Endothelial cell of hepatic sinusoid (primary cell): ENCODE results near the gene SULT2B1.

Source experiments
- in situ Hi-C: cut with HindIII; loops from 2 replicates; pipeline ENCODE4 v1.10.0; 2017; ENCODE audit warnings: low sequenced_read_pairs

The SULT2B1 gene

GRCh38 chr19:48618278-48618915 is 66.4 kb downstream of the SULT2B1 start:
- in situ Hi-C loops, result no loop called here

DNA sequence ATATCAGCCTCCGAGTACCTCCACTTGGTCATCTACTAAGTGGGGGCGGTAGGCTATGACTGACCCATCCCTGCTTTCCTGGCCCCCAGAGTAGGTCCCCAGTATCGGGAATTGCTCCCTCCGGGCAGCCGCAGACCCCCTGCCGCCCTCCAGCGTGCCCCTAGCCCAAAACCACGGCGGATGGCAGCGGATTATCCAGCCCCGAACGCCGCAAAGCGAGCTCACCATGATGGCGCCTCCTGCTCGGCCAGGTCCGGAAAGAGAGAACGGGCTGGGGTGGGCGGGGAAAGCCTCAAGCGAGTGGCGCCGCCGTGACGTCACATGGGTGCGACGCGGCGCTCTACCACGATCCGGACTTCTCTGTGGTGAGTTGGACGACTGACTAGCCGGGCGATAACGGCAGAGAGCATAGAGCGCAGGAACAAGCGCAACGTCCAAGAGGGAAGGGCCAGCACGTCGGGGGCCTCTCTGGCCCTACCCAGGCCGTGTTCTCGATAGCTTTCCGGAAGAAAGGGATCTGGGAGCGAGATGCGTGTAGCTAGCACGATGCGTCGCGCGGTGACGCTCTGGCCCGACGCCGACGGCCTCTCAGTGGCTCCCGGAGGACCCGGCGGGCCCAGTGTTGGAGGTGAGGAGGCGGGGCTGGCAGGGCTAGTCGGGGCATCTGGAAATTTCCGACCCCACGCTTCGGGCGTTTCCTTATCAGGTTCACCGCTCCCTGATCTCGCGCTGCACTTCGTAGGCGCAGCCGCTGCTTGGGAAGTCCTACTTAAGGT is 67.1 kb downstream of the SULT2B1 start, which contains the start of the genes RPL18 and SPHK2:
Gene RPL18 (minus strand): TSS at position 263 of the 776 bp plus-strand sequence. CDS start 35 bp downstream, at position 228.
Gene SPHK2 (plus strand): TSS at position 591 of the 776 bp plus-strand sequence. CDS start 1,009 bp downstream, outside the sequence.
- in situ Hi-C loops, result no loop called here

DNA sequence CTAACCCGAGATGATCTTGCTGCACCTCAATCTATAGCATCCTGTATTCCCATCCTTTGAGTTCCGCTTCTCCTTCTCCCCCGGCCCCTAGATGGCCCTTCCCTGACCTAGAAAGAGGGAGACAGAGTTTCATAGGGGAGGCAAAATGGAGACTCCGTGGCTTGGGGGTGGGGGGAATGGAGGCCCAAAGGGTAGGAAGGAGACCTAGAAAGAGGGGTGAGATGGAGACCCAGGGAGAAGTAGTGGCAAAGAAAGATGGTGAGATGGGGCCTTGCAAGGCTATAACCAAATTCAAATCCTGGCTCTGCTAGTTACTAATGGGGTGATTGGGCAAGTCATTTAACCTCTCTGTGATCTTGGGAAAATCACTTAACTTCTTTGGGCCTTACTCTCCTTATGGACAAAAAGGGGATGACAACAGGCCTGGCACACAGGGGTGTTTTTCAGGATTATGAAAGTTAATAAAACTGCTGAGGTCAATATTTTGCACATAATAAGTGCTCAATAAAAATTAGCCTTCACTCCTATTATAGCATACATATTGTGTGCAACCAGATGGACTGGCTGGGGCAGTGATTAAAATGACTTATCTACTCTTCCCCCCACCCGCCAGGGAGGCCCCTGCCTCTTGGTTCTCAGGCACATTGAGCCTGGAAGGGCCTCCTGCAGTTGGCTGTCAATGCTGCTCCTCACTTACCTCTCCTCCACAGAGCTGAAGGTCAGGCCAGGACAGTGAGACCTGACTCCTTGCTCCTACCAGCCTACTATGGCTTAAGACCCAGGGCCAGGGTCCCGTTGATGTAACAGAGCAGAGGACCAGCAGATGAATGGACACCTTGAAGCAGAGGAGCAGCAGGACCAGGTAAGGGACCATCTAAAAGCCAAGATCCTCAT is 68.0 kb downstream of the SULT2B1 start:
- in situ Hi-C loops, result no loop called here

DNA sequence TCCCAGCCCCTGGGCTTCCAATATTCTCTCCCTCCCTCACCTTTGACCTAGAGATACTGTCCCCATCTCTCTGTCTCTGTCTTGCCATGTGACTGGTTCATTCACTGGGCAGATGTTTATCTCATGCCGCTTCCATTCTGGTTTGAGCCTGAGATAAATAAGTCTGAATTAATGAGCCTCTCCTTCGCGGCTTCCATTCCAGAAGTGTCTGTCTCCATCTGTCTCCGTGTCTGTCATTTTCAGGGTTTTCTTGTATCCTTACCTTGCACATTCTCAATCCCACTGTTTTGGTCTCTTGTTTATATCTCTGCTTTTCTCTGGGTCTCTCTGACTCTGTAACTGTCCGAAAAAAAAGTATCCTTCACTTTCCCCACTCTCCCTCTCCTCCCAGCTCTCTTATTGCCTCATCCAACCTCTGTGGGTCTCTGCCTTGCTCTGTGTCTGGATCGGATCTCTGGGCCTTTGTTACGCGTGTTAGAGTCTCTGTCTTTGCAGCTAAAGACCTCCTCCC is 71.6 kb downstream of the SULT2B1 start:
- in situ Hi-C loops, result no loop called here

GRCh38 chr19:48624067-48624594 is 72.2 kb downstream of the SULT2B1 start:
- in situ Hi-C loops, result no loop called here

DNA sequence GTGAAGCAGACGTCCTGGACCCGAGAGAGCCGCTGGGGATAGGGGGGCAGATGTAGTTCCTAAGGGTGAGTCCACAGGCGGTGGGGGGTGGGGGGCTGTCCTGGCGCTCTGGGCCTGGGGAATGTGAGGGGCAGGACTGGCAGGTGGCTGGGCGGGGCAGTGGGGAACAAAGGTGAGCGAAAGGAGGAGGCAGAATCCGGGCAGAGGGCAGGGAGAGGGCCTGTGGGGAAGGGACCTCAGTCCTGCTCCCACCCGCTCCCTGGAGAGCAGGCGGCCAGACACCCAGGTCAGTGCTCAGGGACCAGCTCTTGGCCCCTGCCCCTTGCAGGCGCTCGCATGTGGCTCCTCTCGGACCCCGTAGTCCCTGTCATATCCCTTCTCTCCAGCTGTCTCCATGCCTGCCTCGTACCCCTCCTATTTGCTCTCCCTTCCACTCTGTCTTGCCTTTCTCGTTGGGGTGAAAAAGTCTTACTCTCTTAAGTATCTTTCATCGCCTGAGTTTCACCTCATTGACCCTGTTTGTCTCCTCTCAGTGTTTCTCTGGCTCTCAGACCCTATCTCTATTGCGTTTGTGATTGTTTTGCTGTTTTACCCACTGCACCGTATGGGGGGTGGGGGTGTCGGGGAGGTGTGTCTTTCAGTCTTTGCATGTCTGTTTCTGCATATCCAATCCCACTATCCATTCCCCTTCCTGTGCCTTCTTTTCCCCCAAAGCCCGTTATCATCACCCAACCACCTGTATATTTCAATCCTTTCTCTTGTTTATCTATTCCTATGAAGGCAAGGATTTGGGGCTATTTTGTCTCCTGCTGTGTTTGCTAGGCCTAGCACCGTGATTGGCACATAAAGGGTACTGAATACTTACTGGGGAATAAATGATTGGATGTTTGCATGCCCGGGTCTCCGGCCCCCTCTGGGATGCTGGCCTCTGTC is 73.1 kb downstream of the SULT2B1 start:
- in situ Hi-C loops, result loop anchor here (25.0 kb wide), 1 partner anchor 337 kb away; the partner anchor contains the start of genes BAX and FTL

GRCh38 chr19:48625891-48626327 is 73.9 kb downstream of the SULT2B1 start:
- in situ Hi-C loops, result loop anchor here (25.0 kb wide), 1 partner anchor 336 kb away; the partner anchor contains the start of genes BAX and FTL

GRCh38 chr19:48627201-48627864 is 75.4 kb downstream of the SULT2B1 start:
- in situ Hi-C loops, result loop anchor here (25.0 kb wide), 1 partner anchor 335 kb away; the partner anchor contains the start of genes BAX and FTL

- in situ Hi-C loops, result loop anchor here (25.0 kb wide), 1 partner anchor 334 kb away; the partner anchor contains the start of genes BAX and FTL
These were observed 75.9 kb downstream of the SULT2B1 start for GRCh38 chr19:48627865-48628314.

GRCh38 chr19:48628486-48629296 is 76.7 kb downstream of the SULT2B1 start:
- in situ Hi-C loops, result loop anchor here (25.0 kb wide), 1 partner anchor 334 kb away; the partner anchor contains the start of genes BAX and FTL

DNA sequence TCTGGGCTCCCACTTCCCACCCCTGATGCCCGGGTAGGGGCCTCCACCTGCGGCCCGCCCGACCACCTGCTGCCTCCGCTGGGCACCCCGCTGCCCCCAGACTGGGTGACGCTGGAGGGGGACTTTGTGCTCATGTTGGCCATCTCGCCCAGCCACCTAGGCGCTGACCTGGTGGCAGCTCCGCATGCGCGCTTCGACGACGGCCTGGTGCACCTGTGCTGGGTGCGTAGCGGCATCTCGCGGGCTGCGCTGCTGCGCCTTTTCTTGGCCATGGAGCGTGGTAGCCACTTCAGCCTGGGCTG is 77.3 kb downstream of the SULT2B1 start:
- in situ Hi-C loops, result loop anchor here (25.0 kb wide), 1 partner anchor 333 kb away; the partner anchor contains the start of genes BAX and FTL

DNA sequence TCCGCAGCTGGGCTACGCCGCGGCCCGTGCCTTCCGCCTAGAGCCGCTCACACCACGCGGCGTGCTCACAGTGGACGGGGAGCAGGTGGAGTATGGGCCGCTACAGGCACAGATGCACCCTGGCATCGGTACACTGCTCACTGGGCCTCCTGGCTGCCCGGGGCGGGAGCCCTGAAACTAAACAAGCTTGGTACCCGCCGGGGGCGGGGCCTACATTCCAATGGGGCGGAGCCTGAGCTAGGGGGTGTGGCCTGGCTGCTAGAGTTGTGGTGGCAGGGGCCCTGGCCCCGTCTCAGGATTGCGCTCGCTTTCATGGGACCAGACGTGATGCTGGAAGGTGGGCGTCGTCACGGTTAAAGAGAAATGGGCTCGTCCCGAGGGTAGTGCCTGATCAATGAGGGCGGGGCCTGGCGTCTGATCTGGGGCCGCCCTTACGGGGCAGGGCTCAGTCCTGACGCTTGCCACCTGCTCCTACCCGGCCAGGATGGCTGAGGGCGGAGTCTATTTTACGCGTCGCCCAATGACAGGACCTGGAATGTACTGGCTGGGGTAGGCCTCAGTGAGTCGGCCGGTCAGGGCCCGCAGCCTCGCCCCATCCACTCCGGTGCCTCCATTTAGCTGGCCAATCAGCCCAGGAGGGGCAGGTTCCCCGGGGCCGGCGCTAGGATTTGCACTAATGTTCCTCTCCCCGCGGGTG is 77.8 kb downstream of the SULT2B1 start:
- in situ Hi-C loops, result loop anchor here (5.0 to 25.0 kb wide), 3 partner anchors 93 to 333 kb away; partner anchors contain the start of genes BAX and FTL

DNA sequence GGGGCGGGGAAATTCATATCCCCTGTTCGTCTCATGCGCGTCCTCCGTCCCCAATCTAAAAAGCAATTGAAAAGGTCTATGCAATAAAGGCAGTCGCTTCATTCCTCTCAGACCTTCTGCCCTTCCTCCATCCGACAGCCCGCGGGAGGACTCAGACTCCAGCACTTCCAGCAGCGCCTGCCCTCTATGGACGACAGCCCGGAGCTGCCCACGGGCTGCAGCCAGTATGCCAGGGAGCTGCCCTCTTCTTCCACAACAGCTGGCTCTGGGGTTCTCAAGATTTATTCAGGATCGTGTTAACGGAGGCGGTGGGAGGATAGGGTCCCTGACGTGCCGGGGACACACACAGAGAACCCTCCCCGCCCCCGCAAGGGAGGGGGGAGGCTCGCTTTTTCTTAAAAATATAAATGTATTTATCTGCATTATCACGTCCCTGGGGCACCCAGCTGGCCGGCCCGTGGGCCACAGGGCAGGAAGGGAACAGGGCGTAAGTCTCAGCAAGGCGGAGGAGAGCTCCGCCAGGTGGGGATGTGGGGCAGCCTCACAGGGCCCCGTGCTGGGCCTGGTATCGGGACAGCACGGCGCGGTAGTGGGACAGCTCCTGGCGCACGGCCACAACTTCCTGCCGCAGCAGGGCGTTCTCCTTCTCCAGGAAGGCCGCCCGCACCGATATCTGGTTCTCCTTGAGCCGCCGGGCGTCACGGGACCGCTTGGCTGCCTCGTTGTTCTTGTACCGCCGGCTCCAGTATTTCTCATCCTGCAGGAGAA is 78.5 kb downstream of the SULT2B1 start:
- in situ Hi-C loops, result loop anchor here (5.0 to 25.0 kb wide), 3 partner anchors 92 to 332 kb away; partner anchors contain the start of genes BAX and FTL

- in situ Hi-C loops, result loop anchor here (5.0 to 25.0 kb wide), 3 partner anchors 91 to 331 kb away; partner anchors contain the start of genes BAX and FTL
These were observed 79.3 kb downstream of the SULT2B1 start for GRCh38 chr19:48631225-48631624.

GRCh38 chr19:48632286-48632685 is 80.3 kb downstream of the SULT2B1 start:
- in situ Hi-C loops, result loop anchor here (5.0 to 25.0 kb wide), 3 partner anchors 90 to 330 kb away; partner anchors contain the start of genes BAX and FTL

DNA sequence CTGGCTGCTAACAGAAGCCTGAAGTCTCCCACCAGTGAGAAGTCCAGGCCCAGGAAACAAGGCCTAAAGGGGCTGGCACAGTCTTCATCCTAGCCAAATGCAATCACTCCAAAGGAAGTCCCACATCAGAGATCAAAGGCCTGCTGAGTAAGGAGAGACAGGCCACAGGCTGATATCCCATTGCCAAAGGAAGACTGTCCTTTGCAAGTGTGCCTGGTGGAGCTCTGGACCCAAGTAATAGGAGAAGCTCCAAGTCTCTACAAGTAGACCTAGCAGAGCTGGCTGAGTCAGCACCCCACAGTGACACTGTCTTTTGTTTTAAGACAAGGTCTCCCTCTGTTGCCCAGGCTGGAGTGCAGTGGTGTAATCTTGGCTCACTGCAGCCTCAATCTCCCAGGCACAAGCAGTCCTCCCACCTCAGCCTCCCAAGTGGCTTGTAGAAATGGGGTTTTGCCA is 80.7 kb downstream of the SULT2B1 start:
- in situ Hi-C loops, result loop anchor here (5.0 to 25.0 kb wide), 3 partner anchors 90 to 330 kb away; partner anchors contain the start of genes BAX and FTL
